Lung (tissue), 12 donors: Measurements from ENCODE around the gene ASAP2. TPM values are rescaled to one million over a fixed set of nuclear protein-coding genes. Genes with fewer than 3 reads are reported as not detected.
A peak's percentile ranks its signal among the peaks of the same experiment; 100 is the strongest.

Experiments
- ATAC-seq: fragments of 200-7000 bp; cut with Tn5 transposase; one replicate; pipeline ENCODE4 v1.9.1; 2020; ENCODE audit warnings: moderate number of reproducible peaks; ENCODE audit not compliant: insufficient read depth, low FRiP score
- DNase-seq, 3 donors: peaks; one replicate each; pipeline ENCODE4 v3.0.0-alpha.2; 2013 to 2017
- H3K27ac ChIP-seq, 2 donors: one replicate each; pipeline ENCODE4 v1.5.1; 2013; ENCODE audit warnings: mild to moderate bottlenecking in 2 of 2, moderate library complexity in 2 of 2, control low read depth in 1 of 2, inconsistent platforms in 1 of 2, low read depth in 1 of 2, low read length in 1 of 2
- H3K27me3 ChIP-seq, 3 donors: one replicate each; pipeline ENCODE4 v1.5.1; 2013; ENCODE audit warnings: low read length in 2 of 3; ENCODE audit not compliant: control insufficient read depth in 3 of 3, insufficient read depth in 3 of 3
- H3K36me3 ChIP-seq, 4 donors: one replicate each; pipeline ENCODE4 v1.5.1; 2013; ENCODE audit warnings: low read length in 4 of 4, mild to moderate bottlenecking in 1 of 4, moderate library complexity in 1 of 4; ENCODE audit not compliant: control insufficient read depth in 4 of 4, insufficient read depth in 4 of 4
- H3K4me1 ChIP-seq, 5 donors: one replicate each; pipeline ENCODE4 v1.5.1; 2013; ENCODE audit warnings: low read length in 5 of 5, mild to moderate bottlenecking in 2 of 5, moderate library complexity in 1 of 5; ENCODE audit not compliant: control insufficient read depth in 5 of 5, insufficient read depth in 5 of 5
- H3K4me3 ChIP-seq: one replicate; pipeline ENCODE4 v1.5.1; 2013; ENCODE audit warnings: mild to moderate bottlenecking, control low read depth, moderate library complexity
- H3K9ac ChIP-seq, 2 donors: one replicate each; pipeline ENCODE4 v1.5.1; 2013; ENCODE audit warnings: low read length in 2 of 2, control low read depth in 1 of 2; ENCODE audit not compliant: insufficient read depth in 1 of 2
- H3K9me3 ChIP-seq, 4 donors: one replicate each; pipeline ENCODE4 v1.5.1; 2013; ENCODE audit warnings: low read length in 3 of 4, mild to moderate bottlenecking in 1 of 4, moderate library complexity in 1 of 4; ENCODE audit not compliant: control insufficient read depth in 4 of 4, insufficient read depth in 3 of 4
- WGBS, 2 donors: extraction: QIAGEN DNeasy Blood & Tissue Kit; methylation state at CpG; one replicate each; pipeline ENCODE4 v1.1.7; 2013; 5-methylcytosine and 5-hydroxymethylcytosine counted together
- polyA plus RNA-seq, 2 donors: library from polyadenylated mRNA; stranded (reverse); fragments of 200-250 nt; gene quantifications; one replicate each; pipeline ENCODE4 v1.2.1, GENCODE V29; 2013
- total RNA-seq, 2 donors: library from RNA; depleted of rRNA in 1 of 2; stranded (reverse); fragments of >200 nt in 1 of 2; gene quantifications; one replicate each; pipeline ENCODE4 v1.2.1, GENCODE V29; 2014 to 2021
- TF ChIP-seq, protein P1 (sequence below): IDR thresholded peaks from 2 replicates; pipeline ENCODE4 v1.5.1; 2012; ENCODE audit warnings: mild to moderate bottlenecking; ENCODE audit errors: control extremely low read depth, extremely low read depth
- donor health status: control.
- donor health status: control.
- donor health status: Bipolar disorder and iron deficiency.
- donor health status: healthy.
- donor health status: DM: yes; HTN: yes; CAD: no.

ASAP2 gene
- total and polyA plus RNA-seq, 4 donors = 7.4 to 30.9 (median 17.0) TPM

DNA sequence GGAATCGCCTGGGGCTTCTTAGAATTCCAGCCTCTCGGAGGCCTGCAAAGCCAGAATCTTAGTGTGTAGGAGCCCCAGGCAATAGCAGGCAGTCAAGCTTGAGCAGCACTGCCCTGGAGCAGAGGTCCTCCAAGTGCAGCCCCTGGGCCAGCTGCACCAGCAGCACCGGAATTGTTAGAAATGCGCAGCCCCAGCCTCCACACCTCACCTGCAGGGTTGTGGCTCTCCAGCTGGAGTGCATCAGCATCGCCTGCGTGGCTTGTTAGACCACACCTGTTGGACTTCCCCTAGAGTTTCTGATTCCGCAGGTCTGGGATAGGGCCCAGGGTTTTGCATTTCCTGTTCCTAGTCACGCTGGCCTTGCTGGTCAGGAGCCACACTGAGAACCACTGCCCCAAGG, 100.3 kb downstream of the ASAP2 start:
- TF ChIP-seq, protein P1, sequence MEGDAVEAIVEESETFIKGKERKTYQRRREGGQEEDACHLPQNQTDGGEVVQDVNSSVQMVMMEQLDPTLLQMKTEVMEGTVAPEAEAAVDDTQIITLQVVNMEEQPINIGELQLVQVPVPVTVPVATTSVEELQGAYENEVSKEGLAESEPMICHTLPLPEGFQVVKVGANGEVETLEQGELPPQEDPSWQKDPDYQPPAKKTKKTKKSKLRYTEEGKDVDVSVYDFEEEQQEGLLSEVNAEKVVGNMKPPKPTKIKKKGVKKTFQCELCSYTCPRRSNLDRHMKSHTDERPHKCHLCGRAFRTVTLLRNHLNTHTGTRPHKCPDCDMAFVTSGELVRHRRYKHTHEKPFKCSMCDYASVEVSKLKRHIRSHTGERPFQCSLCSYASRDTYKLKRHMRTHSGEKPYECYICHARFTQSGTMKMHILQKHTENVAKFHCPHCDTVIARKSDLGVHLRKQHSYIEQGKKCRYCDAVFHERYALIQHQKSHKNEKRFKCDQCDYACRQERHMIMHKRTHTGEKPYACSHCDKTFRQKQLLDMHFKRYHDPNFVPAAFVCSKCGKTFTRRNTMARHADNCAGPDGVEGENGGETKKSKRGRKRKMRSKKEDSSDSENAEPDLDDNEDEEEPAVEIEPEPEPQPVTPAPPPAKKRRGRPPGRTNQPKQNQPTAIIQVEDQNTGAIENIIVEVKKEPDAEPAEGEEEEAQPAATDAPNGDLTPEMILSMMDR = no peak
- Histone ChIP-seq H3K27me3 (no peaks in the 10 kb centered on the region), H3K36me3 (no peaks in the 10 kb centered on the region), H3K4me3 (no peak overlapping the region), H3K27ac (no peak overlapping the region), H3K4me1 (peaks cover 0 to 23% (median 8%) of the 10 kb centered on the region in 5 donors), H3K9ac (no peak overlapping the region), H3K9me3 (no peaks in the 10 kb centered on the region)
- 71 to 80% methylated on average over 8 of the region's 8 CpGs for WGBS, 2 donors
- ATAC-seq = no peak
- no peak for DNase-seq

DNA sequence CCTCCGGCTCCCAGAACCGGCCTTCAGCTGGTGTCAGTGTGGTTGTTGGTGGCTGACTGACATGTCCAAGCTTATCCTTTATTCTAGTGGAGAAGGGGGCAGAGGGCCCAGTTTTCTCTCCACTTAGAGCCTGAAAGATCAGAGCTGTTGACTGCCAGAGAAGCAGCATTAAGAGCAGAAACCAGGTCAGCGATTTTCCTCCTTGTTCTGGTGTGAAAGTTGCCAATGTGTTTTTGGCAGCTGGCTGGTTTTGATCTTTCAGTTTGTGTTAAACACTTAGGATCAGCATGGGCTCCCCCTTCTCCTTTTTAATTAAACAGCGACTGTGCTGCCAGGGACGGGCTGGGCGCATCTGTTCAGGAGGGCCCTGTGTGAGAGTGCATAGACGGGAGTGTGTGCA, 100.9 kb downstream of the ASAP2 start:
- WGBS, 2 donors = 85 to 90% methylated on average over 7 of the region's 7 CpGs
- DNase-seq = peak in 1 of 3 donors; percentile 20
- ATAC-seq = no peak
- Histone ChIP-seq H3K36me3 (no peaks in the 10 kb centered on the region), H3K4me1 (peaks cover 0 to 23% (median 8%) of the 10 kb centered on the region in 5 donors), H3K4me3 (no peak overlapping the region), H3K9me3 (no peaks in the 10 kb centered on the region), H3K9ac (peak overlapping the region in 1 of 2 donors; percentile 5), H3K27me3 (no peaks in the 10 kb centered on the region), H3K27ac (no peak overlapping the region)
- TF ChIP-seq, protein P1 = no peak

DNA sequence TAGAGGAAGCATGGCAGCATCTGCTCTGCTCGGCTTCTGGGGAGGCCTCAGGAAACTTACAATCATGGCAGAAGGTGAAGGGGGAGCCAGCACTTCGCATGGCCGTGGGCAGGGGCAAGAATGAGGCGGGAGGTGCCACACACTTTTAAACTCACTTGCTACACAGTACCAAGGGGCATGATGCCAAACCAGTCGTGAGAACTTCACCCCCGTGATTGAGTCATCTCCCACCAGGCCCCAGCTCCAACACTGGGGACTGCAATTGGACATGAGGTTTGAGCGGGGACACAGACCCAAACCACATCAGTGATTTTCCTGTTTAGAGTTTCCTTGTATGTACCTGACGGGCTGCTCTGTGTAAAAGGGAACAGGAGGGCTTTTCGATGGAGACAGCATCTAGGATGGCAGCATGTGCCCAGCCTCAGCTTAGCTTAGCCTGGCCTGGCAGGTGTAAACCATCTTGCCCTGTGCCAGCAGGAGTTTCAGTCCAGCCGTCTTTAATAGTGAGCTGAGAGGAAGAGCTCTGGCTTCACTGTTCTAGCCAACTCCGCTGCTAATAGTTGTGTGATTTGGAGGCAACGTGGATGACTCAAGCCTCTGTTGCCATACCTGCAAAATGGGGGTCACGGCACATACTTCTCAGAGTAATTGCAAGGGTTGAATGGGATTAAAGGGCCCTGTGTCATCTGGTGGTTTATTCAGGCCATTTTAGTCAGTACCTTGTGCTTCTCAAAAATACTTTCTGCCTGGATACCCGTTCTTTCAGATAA, 101.8 kb downstream of the ASAP2 start:
- DNase-seq = no peak
- Histone ChIP-seq H3K4me3 (no peak overlapping the region), H3K27ac (no peak overlapping the region), H3K9ac (no peak overlapping the region), H3K9me3 (no peaks in the 10 kb centered on the region), H3K27me3 (no peaks in the 10 kb centered on the region), H3K4me1 (peaks cover 0 to 23% (median 8%) of the 10 kb centered on the region in 5 donors), H3K36me3 (no peaks in the 10 kb centered on the region)
- ATAC-seq = no peak
- TF ChIP-seq, protein P1 = no peak
- 84% methylated on average over 14 of the region's 14 CpGs for WGBS, 2 donors
